Activated CD4-positive, alpha-beta T cell treated with anti-CD3 and anti-CD28 coated beads for 36 hours (primary cell): ENCODE data around the gene ITPK1. TPM values are rescaled to one million over a fixed set of nuclear protein-coding genes. Genes with fewer than 3 reads are reported as not detected.

Experiments
- ATAC-seq: fragments of 200-7000 bp; cut with Tn5 transposase; one replicate; pipeline ENCODE4 v1.10.0; 2021; ENCODE audit warnings: mild to moderate bottlenecking, moderate library complexity
- CTCF ChIA-PET: fragments of 350-600 bp; sonication (Branson Sonifier 250); formaldehyde crosslinking; loops from one replicate; lab custom pipeline; 2021; ENCODE audit warnings: antibody characterized with exemption; lab: Charles Lee
- POLR2A ChIA-PET: fragments of 350-600 bp; sonication (Branson Sonifier 250); formaldehyde crosslinking; loops from one replicate; lab custom pipeline; 2021; ENCODE audit warnings: antibody characterized with exemption, inconsistent platforms; lab: Charles Lee
- DNase-seq: peaks from one replicate; pipeline ENCODE4 v3.0.0-alpha.2; 2020
- H3K27ac Mint-ChIP-seq: one replicate; pipeline ENCODE4 v1.8.0; 2021; ENCODE audit warnings: mixed read lengths
- H3K27me3 Mint-ChIP-seq: one replicate; pipeline ENCODE4 v1.8.0; 2021; ENCODE audit warnings: mixed read lengths
- H3K36me3 Mint-ChIP-seq: one replicate; pipeline ENCODE4 v1.8.0; 2021; ENCODE audit warnings: low read depth, mixed read lengths
- H3K4me1 Mint-ChIP-seq: one replicate; pipeline ENCODE4 v1.8.0; 2021; ENCODE audit warnings: mixed read lengths
- H3K4me3 Mint-ChIP-seq: one replicate; pipeline ENCODE4 v1.8.0; 2021; ENCODE audit warnings: mild to moderate bottlenecking, moderate library complexity, mixed read lengths
- H3K9me3 Mint-ChIP-seq: one replicate; pipeline ENCODE4 v1.8.0; 2021; ENCODE audit warnings: low read depth, mixed read lengths
- intact Hi-C, 2 experiments: fragments of 100-400 bp; cut with DNase I in 1 of 2; cut with micrococcal nuclease in 1 of 2; formaldehyde crosslinking; loops; one replicate each; pipeline versions ENCODE4 v1.14.2 to v1.15.1; 2022 to 2024; cut with DNase I, micrococcal nuclease
- total RNA-seq, 2 experiments: library from RNA; stranded (reverse); gene quantifications; one replicate each; pipeline ENCODE4 v1.2.3, GENCODE V29; 2021

The ITPK1 gene
- total RNA-seq, 2 experiments from 2014 or later: 31.0 to 35.5 TPM

DNA sequence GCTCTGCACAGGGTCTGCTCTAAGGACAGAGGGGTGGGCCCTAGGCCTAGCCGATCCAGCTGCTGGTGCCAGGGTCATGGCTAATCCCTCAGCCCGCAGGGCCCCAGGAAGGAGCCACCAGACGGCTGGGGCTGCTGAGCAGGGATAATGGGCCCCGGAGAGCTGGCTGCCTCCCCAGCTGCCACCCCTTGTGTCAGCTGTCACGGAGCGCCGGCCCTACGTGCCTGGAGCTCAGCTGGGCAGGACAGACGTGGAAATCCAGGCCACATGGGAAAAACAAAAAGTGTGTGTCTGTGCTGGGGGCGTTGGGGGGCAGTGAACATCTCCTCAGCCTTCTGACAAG lies 156.6 kb downstream of the ITPK1 start:
- ATAC-seq: no peak
- H3K4me3 Mint-ChIP-seq: no peak overlapping the region

GRCh38 chr14:92958373-92959188 lies 157.1 kb downstream of the ITPK1 start:
- Mint-ChIP-seq H3K27ac (no peak overlapping the region), H3K4me1 (no peaks in the 10 kb centered on the region), H3K9me3 (no peaks in the 10 kb centered on the region), H3K4me3 (no peak overlapping the region), H3K36me3 (no peaks in the 10 kb centered on the region), H3K27me3 (no peaks in the 10 kb centered on the region)
- no peak for DNase-seq
- ChIA-PET CTCF (no interaction called here), POLR2A (no interaction called here)
- ATAC-seq: no peak
- intact Hi-C loops: loop anchor here in 1 of 2 experiments (10.0 kb wide), 1 partner anchor 586 kb away; no protein-coding TSS in a partner anchor

More for the DNA sequence above, 156.6 kb downstream of the ITPK1 start:
- H3K4me1 Mint-ChIP-seq: no peaks in the 10 kb centered on the region
- no peaks in the 10 kb centered on the region for H3K27me3 Mint-ChIP-seq
- no peaks in the 10 kb centered on the region for H3K36me3 Mint-ChIP-seq
- DNase-seq: no peak
- no peaks in the 10 kb centered on the region for H3K9me3 Mint-ChIP-seq
- H3K27ac Mint-ChIP-seq: no peak overlapping the region
- ChIA-PET CTCF (interaction anchor here (0.7 kb wide), 1 partner anchor 180 kb away, joined by 3 read pairs; no protein-coding TSS in a partner anchor), POLR2A (no interaction called here)
- intact Hi-C loops: loop anchor here in 1 of 2 experiments (10.0 kb wide), 1 partner anchor 586 kb away; no protein-coding TSS in a partner anchor

- H3K27me3 Mint-ChIP-seq: no peaks in the 10 kb centered on the region
- DNase-seq (no peak), ATAC-seq (no peak)
- H3K4me3 Mint-ChIP-seq: no peak overlapping the region
- POLR2A ChIA-PET: no interaction called here
- no peaks in the 10 kb centered on the region for H3K36me3 Mint-ChIP-seq
- intact Hi-C loops: loop anchor here in 1 of 2 experiments (10.0 kb wide), 1 partner anchor 588 kb away; no protein-coding TSS in a partner anchor
- H3K27ac Mint-ChIP-seq: no peak overlapping the region
- H3K4me1 Mint-ChIP-seq: peaks cover 2% of the 10 kb centered on the region
- H3K9me3 Mint-ChIP-seq: no peaks in the 10 kb centered on the region
- CTCF ChIA-PET: no interaction called here
These were observed 158.8 kb downstream of the ITPK1 start for GRCh38 chr14:92956961-92957360.

DNA sequence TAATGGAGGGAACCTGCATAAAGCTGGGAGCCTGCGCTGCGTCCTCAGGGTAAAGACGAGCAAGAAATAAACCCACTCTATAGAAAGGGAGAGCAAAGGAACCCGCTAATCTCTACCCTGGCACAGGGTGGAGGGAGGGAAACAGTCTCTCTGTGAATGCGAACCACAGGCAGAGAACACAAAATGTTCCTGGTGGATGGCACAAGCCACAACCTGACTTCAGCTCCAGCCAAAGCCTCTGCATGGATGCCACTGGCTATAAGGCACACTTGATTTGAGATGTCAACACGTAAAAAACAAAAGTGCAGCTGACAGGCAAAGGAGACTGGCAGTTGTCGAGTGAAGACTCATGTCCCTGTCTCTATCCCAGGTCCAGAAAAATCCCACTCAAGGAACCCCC lies 160.3 kb downstream of the ITPK1 start:
- DNase-seq: no peak
- no peaks in the 10 kb centered on the region for H3K27me3 Mint-ChIP-seq
- H3K9me3 Mint-ChIP-seq: no peaks in the 10 kb centered on the region
- no peak for ATAC-seq
- H3K4me3 Mint-ChIP-seq: no peak overlapping the region
- H3K27ac Mint-ChIP-seq: no peak overlapping the region
- peaks cover 5% of the 10 kb centered on the region for H3K4me1 Mint-ChIP-seq
- CTCF ChIA-PET: interaction anchor here (0.6 to 1.4 kb wide), 7 partner anchors 10 to 185 kb away, joined by 3 to 4 read pairs (median 3); no protein-coding TSS in a partner anchor
- intact Hi-C loops: loop anchor here in 1 of 2 experiments (10.0 kb wide), 1 partner anchor 589 kb away; no protein-coding TSS in a partner anchor
- POLR2A ChIA-PET: interaction anchor here (0.7 kb wide), 1 partner anchor 27 kb away, joined by 3 read pairs; no protein-coding TSS in a partner anchor
- H3K36me3 Mint-ChIP-seq: no peaks in the 10 kb centered on the region

- Mint-ChIP-seq H3K27ac (no peak overlapping the region), H3K4me3 (no peak overlapping the region), H3K27me3 (no peaks in the 10 kb centered on the region), H3K4me1 (peaks cover 5% of the 10 kb centered on the region), H3K9me3 (no peaks in the 10 kb centered on the region), H3K36me3 (no peaks in the 10 kb centered on the region)
- ChIA-PET POLR2A (no interaction called here), CTCF (interaction anchor here (0.6 to 1.8 kb wide), 5 partner anchors 10 to 158 kb away, joined by 3 to 5 read pairs (median 3); no protein-coding TSS in a partner anchor)
- no peak for DNase-seq
- no peak for ATAC-seq
- intact Hi-C loops: loop anchor here (5.0 to 10.0 kb wide), 2 partner anchors 590 to 662 kb away; no protein-coding TSS in a partner anchor
These were observed 160.8 kb downstream of the ITPK1 start for GRCh38 chr14:92954933-92955332.

DNA sequence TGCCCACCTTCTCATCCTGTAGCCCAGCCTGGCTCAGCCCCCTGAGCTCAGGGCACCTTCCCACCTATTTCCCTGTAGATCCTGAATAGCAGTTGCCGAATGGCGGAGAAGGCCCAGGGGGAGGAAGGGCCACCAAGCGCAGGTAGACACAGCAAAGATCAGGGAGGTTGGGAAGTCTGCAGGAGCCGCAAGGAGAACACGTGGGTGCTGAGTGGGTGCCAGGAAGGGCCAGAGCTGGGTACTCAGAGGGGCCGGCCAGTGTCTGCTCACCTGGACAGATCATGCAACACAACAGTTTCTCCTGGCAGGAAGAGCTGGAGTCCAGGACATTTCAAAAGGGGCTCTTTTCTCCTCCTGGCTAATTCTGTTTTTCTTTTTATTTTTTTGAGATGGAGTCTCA lies 162.2 kb downstream of the ITPK1 start:
- no peak overlapping the region for H3K4me3 Mint-ChIP-seq
- H3K27me3 Mint-ChIP-seq: no peaks in the 10 kb centered on the region
- no peak for DNase-seq
- no peaks in the 10 kb centered on the region for H3K9me3 Mint-ChIP-seq
- H3K4me1 Mint-ChIP-seq: peaks cover 5% of the 10 kb centered on the region
- ATAC-seq: no peak
- intact Hi-C loops: loop anchor here (5.0 to 10.0 kb wide), 2 partner anchors 591 to 664 kb away; no protein-coding TSS in a partner anchor
- ChIA-PET CTCF (interaction anchor here (0.9 to 2.7 kb wide), 4 partner anchors 12 to 186 kb away, joined by 3 to 22 read pairs (median 4); no protein-coding TSS in a partner anchor), POLR2A (no interaction called here)
- no peak overlapping the region for H3K27ac Mint-ChIP-seq
- no peaks in the 10 kb centered on the region for H3K36me3 Mint-ChIP-seq

GRCh38 chr14:92952481-92953298 lies 163.0 kb downstream of the ITPK1 start:
- Mint-ChIP-seq H3K27me3 (no peaks in the 10 kb centered on the region), H3K4me3 (no peak overlapping the region), H3K27ac (no peak overlapping the region), H3K4me1 (peaks cover 5% of the 10 kb centered on the region), H3K9me3 (no peaks in the 10 kb centered on the region), H3K36me3 (no peaks in the 10 kb centered on the region)
- DNase-seq (no peak), ATAC-seq (no peak)
- ChIA-PET CTCF (interaction anchor here (0.6 to 2.7 kb wide), 16 partner anchors 11 to 797 kb away, joined by 3 to 22 read pairs (median 4); no protein-coding TSS in a partner anchor), POLR2A (no interaction called here)
- intact Hi-C loops: loop anchor here (1.0 to 10.0 kb wide), 5 partner anchors 187 to 665 kb away; no protein-coding TSS in a partner anchor

- peak; percentile 99 for ATAC-seq
- Mint-ChIP-seq H3K4me1 (peaks cover 5% of the 10 kb centered on the region), H3K27ac (no peak overlapping the region), H3K4me3 (no peak overlapping the region), H3K36me3 (no peaks in the 10 kb centered on the region), H3K27me3 (no peaks in the 10 kb centered on the region), H3K9me3 (no peaks in the 10 kb centered on the region)
- intact Hi-C loops: loop anchor here (1.0 to 10.0 kb wide), 5 partner anchors 187 to 665 kb away; no protein-coding TSS in a partner anchor
- POLR2A ChIA-PET: no interaction called here
- CTCF ChIA-PET: interaction anchor here (0.6 to 2.7 kb wide), 17 partner anchors 14 to 797 kb away, joined by 3 to 22 read pairs (median 4); no protein-coding TSS in a partner anchor
- peak; percentile 89 for DNase-seq
These were observed 163.7 kb downstream of the ITPK1 start for GRCh38 chr14:92951912-92952471.

DNA sequence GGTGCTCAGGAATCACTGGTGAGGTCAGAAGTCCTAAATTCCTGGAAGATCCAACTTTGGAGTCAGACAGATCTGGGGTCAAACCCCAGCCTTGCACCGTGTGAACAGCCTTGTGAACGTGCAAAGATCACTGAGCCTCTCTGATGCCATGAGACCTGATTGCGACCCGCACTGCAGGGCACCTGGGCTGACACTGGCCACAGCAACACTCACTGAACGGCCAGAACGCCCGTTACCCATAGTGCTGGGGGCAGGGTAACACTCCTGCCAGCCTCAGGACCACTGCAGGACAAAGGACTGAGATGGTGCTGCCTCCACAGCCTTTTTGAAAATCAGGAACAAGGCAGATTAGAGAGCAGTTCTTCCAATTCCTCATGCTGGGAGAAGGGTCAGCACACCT lies 164.5 kb downstream of the ITPK1 start:
- H3K9me3 Mint-ChIP-seq: no peaks in the 10 kb centered on the region
- H3K4me3 Mint-ChIP-seq: no peak overlapping the region
- ATAC-seq (no peak), DNase-seq (no peak)
- no peak overlapping the region for H3K27ac Mint-ChIP-seq
- H3K36me3 Mint-ChIP-seq: no peaks in the 10 kb centered on the region
- ChIA-PET CTCF (interaction anchor here (0.8 to 2.7 kb wide), 10 partner anchors 13 to 591 kb away, joined by 3 to 22 read pairs (median 4); no protein-coding TSS in a partner anchor), POLR2A (no interaction called here)
- H3K4me1 Mint-ChIP-seq: peaks cover 5% of the 10 kb centered on the region
- intact Hi-C loops: loop anchor here (5.0 to 10.0 kb wide), 2 partner anchors 594 to 666 kb away; no protein-coding TSS in a partner anchor
- no peaks in the 10 kb centered on the region for H3K27me3 Mint-ChIP-seq

DNA sequence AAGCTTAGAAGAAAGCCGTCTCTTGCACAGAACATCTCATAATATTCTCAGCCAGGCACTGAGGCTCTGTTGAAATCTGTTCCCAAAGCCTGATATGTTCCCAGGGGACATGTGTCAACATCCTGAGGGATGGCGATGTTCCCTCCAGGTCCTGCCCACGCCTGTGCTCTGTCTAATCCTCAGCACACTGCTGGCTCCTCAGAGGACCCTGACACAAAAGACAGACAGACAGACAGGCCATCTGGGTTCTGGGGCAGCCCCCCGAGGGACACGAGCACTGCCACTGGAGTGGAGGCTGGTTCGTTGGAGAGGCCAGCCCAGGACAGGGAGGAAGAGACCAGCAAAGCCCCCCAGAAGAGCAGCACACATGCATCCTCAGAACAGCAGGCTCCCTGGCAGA lies 165.0 kb downstream of the ITPK1 start:
- H3K36me3 Mint-ChIP-seq: no peaks in the 10 kb centered on the region
- H3K27me3 Mint-ChIP-seq: no peaks in the 10 kb centered on the region
- ChIA-PET CTCF (no interaction called here), POLR2A (no interaction called here)
- intact Hi-C loops: loop anchor here (5.0 to 10.0 kb wide), 2 partner anchors 594 to 667 kb away; no protein-coding TSS in a partner anchor
- H3K4me3 Mint-ChIP-seq: no peak overlapping the region
- peaks cover 5% of the 10 kb centered on the region for H3K4me1 Mint-ChIP-seq
- ATAC-seq (no peak), DNase-seq (no peak)
- H3K27ac Mint-ChIP-seq: no peak overlapping the region
- no peaks in the 10 kb centered on the region for H3K9me3 Mint-ChIP-seq
